Measurements from ENCODE around the gene SH2D3C. TPM values are rescaled to one million over a fixed set of nuclear protein-coding genes. Genes with fewer than 3 reads are reported as not detected.

The SH2D3C gene
- total and polyA plus RNA-seq, 9 of the 15 experiments (the other 6 are each of a cell fraction or from before 2014, with no cell fraction given): 0.03 to 1.2 (median 0.22) TPM; not detected in 1

GRCh38 chr9:127751269-127752054, 27.0 kb downstream of the SH2D3C start (continued):
- TF ChIP-seq GMEB1 (CRISPR knock-in tag; IDR thresholded peaks at IDR 0.05): no peak
- TF ChIP-seq HDAC1 (IDR thresholded peaks at IDR 0.05): no peak
- TF ChIP-seq RFX5 (IDR thresholded peaks at IDR 0.05; ENCODE audit: low read depth, low read length): no peak
- no peak for TF ChIP-seq RFX7 (CRISPR knock-in tag; IDR thresholded peaks at IDR 0.05)
- no peak; the same call in 1 of the 2 replicates for TF ChIP-seq XRCC5 (IDR thresholded peaks at IDR 0.05; ENCODE audit: low read depth, low read length)
- no peak for TF ChIP-seq ZNF146 (CRISPR knock-in tag; IDR thresholded peaks at IDR 0.05; ENCODE audit: unreplicated experiment)
- TF ChIP-seq FOXP1 (CRISPR knock-in tag; IDR thresholded peaks at IDR 0.05): 0 out of 2 replicates have a peak, but pooled peaks have one; percentile 58
- TF ChIP-seq, protein P1, sequence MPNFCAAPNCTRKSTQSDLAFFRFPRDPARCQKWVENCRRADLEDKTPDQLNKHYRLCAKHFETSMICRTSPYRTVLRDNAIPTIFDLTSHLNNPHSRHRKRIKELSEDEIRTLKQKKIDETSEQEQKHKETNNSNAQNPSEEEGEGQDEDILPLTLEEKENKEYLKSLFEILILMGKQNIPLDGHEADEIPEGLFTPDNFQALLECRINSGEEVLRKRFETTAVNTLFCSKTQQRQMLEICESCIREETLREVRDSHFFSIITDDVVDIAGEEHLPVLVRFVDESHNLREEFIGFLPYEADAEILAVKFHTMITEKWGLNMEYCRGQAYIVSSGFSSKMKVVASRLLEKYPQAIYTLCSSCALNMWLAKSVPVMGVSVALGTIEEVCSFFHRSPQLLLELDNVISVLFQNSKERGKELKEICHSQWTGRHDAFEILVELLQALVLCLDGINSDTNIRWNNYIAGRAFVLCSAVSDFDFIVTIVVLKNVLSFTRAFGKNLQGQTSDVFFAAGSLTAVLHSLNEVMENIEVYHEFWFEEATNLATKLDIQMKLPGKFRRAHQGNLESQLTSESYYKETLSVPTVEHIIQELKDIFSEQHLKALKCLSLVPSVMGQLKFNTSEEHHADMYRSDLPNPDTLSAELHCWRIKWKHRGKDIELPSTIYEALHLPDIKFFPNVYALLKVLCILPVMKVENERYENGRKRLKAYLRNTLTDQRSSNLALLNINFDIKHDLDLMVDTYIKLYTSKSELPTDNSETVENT (CRISPR knock-in tag; IDR thresholded peaks at IDR 0.05): no peak
- peak; percentile 24; the same call in 1 of the 2 replicates for TF ChIP-seq NR3C1 (CRISPR knock-in tag; IDR thresholded peaks at IDR 0.05)
- no peak for TF ChIP-seq LEF1 (IDR thresholded peaks at IDR 0.05)
- TF ChIP-seq, protein P2, sequence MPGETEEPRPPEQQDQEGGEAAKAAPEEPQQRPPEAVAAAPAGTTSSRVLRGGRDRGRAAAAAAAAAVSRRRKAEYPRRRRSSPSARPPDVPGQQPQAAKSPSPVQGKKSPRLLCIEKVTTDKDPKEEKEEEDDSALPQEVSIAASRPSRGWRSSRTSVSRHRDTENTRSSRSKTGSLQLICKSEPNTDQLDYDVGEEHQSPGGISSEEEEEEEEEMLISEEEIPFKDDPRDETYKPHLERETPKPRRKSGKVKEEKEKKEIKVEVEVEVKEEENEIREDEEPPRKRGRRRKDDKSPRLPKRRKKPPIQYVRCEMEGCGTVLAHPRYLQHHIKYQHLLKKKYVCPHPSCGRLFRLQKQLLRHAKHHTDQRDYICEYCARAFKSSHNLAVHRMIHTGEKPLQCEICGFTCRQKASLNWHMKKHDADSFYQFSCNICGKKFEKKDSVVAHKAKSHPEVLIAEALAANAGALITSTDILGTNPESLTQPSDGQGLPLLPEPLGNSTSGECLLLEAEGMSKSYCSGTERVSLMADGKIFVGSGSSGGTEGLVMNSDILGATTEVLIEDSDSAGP (CRISPR knock-in tag; IDR thresholded peaks at IDR 0.05): no peak
- TF ChIP-seq ARID3B (CRISPR knock-in tag; IDR thresholded peaks at IDR 0.05; ENCODE audit: borderline replicate concordance): no peak
- no peak for TF ChIP-seq HDAC8 (tag; IDR thresholded peaks at IDR 0.05)

Measured in K562 (cell line).